ENCODE measurements around the gene SCYGR6. TPM values are rescaled to one million over a fixed set of nuclear protein-coding genes. Genes with fewer than 3 reads are reported as not detected.

The SCYGR6 gene
- total RNA-seq, 1 donor, result not detected

- DNase-seq (ENCODE audit: low read depth in 2 of 3, low spot score in 2 of 3), result no peak
Measured at GRCh38 chr2:227716501-227716900, 8.1 kb downstream of the SCYGR6 start.

DNA sequence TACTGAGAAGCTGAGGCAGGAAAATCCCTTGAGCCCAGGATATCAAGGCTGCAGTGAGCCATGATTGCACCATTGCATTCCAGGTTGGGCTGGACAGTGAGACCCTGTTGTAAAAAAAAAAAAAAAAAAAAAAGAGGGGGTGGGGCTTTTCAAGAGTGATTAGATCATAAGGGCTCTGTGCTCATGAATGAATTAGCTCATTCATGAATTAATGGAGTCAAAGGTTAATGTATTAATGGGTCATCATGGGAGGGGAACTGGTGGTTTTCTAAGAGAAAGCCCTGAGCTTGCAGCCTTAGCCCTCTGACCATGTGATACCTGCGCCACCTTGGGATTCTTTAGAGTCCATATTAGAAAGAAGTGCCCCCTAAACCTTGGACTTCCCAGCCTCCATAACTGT is 11.3 kb downstream of the SCYGR6 start:
- DNase-seq (ENCODE audit: low read depth in 2 of 3, low spot score in 2 of 3), result no peak

GRCh38 chr2:227710986-227711385 is 13.6 kb downstream of the SCYGR6 start:
- DNase-seq (ENCODE audit: low read depth in 2 of 3, low spot score in 2 of 3), result no peak

GRCh38 chr2:227707390-227707789 is 17.2 kb downstream of the SCYGR6 start:
- DNase-seq (ENCODE audit: low read depth in 2 of 3, low spot score in 2 of 3), result no peak

DNA sequence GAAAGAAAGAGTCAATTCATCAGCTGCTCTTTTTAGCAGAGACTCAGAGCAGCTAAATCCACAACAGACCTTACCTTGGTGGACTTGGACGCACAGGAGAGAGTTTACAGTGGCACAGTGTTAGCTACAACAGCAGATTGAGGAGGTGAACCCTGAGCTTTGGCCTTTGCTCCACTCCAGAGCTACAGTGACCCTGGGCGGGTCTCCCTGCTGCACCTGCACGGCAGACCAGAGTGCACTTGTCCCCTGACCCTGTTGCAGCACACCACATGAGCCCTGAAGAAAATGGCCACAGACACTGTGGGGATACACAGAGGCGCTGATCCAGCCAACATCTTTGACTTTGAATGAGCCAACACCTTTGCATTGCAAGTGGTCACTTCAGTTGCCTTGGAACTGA is 17.7 kb downstream of the SCYGR6 start:
- DNase-seq (ENCODE audit: low read depth in 2 of 3, low spot score in 2 of 3), result no peak

DNA sequence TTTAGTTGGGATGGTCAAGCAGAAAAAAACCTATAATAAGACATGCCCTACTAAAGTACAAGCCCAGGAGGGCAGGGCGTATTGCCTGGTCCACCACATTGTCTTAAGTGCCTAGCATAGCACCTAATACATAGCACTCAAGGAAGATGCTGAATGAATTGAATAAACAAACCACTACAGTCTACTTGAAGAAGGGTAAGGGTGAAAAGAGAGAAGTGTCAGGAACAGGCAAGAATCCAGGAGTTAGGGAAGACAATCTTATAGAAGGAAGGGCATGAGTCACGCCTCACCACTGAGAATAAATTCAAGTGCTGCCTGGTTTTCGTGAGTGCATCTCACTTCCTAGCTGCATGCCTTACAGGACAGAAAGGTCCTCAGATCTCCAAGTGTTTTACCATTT is 20.6 kb downstream of the SCYGR6 start:
- DNase-seq (ENCODE audit: low read depth in 2 of 3, low spot score in 2 of 3), result no peak

DNA sequence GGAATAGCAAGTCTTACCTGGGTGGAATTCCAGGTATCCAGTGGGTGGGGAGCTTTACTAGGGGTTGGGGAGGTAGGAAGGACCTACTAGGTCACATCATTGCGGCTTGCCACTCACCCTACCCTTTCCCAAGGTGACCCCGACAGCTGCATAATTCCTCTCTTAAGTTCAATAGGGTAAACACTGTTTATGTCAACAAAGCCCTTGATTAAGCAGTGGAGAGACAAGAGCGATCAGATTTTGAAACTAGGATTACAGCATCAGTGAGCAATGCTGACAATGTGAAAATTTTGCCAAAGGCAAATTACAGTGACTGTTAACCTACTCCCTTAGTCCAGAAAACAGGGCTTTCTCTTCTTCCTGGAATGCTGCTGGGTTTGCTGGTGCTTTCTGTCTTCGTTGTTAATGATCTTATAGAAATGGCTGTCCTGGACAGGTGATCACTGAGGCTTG is 21.3 kb downstream of the SCYGR6 start:
- DNase-seq (ENCODE audit: low read depth in 2 of 3, low spot score in 2 of 3), result no peak

GRCh38 chr2:227701556-227701955 is 23.0 kb downstream of the SCYGR6 start:
- no peak for DNase-seq (ENCODE audit: low read depth in 2 of 3, low spot score in 2 of 3)

DNA sequence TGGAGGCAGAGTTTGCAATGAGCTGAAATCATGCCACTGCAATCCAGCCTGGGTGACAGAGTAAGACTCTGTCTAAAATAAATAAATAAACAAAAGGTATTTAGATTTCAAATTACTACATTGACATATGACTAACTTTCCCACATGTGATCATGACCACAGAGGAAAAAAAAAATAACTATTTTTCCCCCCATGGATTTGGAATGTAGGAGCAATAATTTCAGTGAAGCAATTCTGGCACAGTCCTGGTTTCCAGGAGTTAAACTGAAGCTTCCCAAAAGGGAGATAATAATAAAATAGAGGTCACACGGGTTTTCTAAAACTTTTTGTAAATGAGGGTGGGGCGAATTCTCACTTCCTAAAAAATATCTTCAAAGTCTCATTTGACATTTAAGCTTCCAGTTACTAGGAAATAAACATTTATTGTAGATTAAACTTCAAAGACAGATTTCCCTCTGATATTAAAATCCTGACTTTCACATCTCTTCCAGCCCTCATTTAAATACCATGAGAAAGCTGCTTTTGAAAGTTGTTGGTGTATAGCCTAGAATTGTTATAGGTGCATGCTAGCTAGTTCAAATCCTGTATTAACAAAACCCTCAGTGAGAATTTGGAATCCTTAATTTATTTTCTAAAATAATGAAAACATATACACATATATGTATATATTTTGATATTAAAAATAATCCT is 27.4 kb downstream of the SCYGR6 start:
- no peak for DNase-seq (ENCODE audit: low read depth in 2 of 3, low spot score in 2 of 3)

GRCh38 chr2:227687189-227687588 is 37.4 kb downstream of the SCYGR6 start:
- no peak for DNase-seq (ENCODE audit: low read depth in 2 of 3, low spot score in 2 of 3)

DNA sequence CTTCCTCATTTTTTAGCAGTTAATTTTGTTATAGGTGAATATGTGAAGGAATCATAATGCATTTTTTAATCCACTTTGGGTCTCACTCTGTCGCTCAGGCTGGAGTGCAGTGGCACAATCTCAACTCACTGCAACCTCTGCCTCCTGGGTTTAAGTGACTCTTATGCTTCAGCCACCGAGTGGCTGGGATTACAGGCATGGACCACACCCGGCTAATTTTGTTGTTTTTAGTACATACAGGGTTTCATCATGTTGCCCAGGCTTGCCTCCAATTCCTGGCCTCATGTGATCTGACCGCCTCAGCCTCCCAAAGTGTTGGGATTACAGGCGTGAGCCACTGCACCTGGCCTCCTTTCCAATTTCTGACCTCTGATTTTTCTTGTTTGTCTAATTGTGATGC is 40.3 kb downstream of the SCYGR6 start:
- DNase-seq (ENCODE audit: low read depth in 2 of 3, low spot score in 2 of 3), result no peak

DNA sequence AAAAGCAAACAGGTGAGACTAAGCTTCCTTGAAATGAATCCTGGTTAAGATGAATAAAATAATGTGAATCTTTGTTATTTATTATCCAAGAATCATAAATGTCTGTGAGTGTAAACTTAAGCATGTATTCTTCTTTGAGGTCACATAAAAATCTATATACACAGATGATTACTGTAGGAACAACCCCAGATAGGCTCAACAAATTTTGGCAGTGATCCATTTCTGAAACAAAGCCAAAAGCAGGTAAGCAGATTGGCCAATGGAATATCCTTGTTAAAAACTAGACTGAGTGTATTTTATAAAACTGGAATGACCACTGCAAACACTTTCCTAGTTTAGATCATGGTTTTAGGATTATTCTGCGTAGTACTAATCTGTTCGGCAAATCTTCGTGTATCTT is 46.6 kb downstream of the SCYGR6 start:
- DNase-seq (ENCODE audit: low read depth in 2 of 3, low spot score in 2 of 3), result no peak

GRCh38 chr2:227674485-227674884 is 50.1 kb downstream of the SCYGR6 start:
- DNase-seq (ENCODE audit: low read depth in 2 of 3, low spot score in 2 of 3), result no peak

Small RNA genes lying within 50 kb of the gene (small RNA-seq; reads per million reads assigned to genes)
- gene RNA5SP121, result not detected

Other genes starting within 250 kb of the SCYGR6 start
- gene SCYGR2, start 125.9 kb downstream of the SCYGR6 start, total RNA-seq, result not detected
- not detected for gene SCYGR3, start 109.9 kb downstream of the SCYGR6 start, total RNA-seq
- not detected for gene SCYGR4, start 107.3 kb downstream of the SCYGR6 start, total RNA-seq
- gene SCYGR5, start 58.0 kb downstream of the SCYGR6 start, total RNA-seq, result not detected
- gene SLC19A3, start 6.7 kb downstream of the SCYGR6 start, total RNA-seq, result not detected
- gene SCYGR7, start 3.6 kb upstream of the SCYGR6 start, total RNA-seq, result not detected
- not detected for gene SCYGR8, start 21.1 kb upstream of the SCYGR6 start, total RNA-seq
- gene CCL20, start 89.1 kb upstream of the SCYGR6 start, total RNA-seq, result not detected
- gene DAW1, start 146.9 kb upstream of the SCYGR6 start, total RNA-seq, result not detected